ENCODE data around the gene STKLD1.
"Not testable (repeated sequence)": the region's sequence is repeated elsewhere in the genome, so short reads cannot be mapped to it uniquely, and the experiment has no call there.

STKLD1 gene

DNA sequence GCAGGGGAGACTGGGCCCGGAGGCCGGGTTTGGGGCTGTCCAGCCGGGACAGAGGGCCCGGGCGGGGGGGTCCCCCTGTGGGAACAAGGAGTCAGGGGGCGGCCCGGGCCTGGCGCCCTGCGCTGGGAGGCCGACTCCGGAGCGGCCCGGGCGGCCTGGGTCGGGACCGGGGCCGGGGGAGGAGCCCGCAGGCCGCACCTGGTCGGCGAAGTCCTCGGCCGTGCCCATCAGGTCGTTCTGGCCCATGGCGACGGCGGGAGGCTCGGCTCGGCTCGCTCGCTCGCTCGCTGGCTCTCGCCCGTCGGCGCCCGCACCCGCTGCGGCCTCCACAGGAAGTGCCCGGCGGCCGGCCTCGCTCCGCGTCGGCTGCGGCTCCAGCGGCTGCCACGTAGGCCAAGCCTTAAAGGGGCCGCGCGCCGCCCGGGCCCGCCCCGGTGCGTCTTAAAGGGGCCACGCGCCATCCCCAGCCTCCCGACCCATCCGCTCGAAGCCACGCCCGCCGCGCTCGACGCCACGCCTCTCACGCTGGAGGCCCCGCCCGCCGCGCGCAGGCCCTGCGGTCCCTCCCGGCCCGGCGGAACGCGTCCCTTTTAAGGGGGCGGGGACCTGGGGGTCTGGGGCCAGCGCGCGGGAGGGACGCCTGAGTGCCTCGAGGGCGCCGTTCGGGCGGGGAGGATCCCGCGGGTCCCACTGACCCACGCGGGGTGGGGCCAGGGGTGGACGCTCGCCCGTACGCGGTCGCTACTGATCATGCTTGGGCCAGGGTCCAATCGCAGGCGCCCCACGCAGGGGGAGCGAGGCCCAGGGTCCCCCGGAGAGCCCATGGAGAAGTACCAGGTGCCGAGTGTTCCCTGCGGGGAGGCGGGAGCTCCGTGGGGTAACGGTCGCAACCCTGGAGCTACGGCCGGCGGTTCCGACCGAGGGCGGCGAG is at the start of gene STKLD1, which contains the start of gene SURF4:
Gene STKLD1 (plus strand): TSS at position 643 of the 931 bp plus-strand sequence. CDS start 108 bp downstream, at position 751.
Gene SURF4 (minus strand): TSS at position 337 of the 931 bp plus-strand sequence. CDS start 91 bp downstream, at position 246.
- DNase-seq (ENCODE audit: low read depth, low spot score): peak; percentile 70

DNA sequence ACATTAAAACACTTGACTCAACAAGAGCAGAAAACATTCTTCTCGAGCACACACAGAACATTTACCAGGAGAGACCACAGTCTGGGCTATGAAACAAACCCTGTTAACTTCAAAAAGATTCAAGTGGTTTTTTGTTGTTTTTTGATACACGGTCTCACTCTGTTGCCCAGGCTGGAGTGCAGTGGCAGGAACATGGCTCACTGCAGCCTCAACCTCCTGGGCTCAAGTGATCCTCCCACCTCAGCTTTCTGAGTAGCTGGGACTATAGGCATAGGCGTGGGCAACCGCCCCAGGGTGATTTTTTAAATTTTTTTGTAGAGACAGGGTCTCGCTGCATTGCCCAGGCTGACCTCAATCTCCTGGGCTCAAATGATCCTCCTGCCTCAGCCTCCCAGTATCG is 49.1 kb upstream of the STKLD1 start:
- DNase-seq (ENCODE audit: low read depth, low spot score): not testable (repeated sequence)

DNA sequence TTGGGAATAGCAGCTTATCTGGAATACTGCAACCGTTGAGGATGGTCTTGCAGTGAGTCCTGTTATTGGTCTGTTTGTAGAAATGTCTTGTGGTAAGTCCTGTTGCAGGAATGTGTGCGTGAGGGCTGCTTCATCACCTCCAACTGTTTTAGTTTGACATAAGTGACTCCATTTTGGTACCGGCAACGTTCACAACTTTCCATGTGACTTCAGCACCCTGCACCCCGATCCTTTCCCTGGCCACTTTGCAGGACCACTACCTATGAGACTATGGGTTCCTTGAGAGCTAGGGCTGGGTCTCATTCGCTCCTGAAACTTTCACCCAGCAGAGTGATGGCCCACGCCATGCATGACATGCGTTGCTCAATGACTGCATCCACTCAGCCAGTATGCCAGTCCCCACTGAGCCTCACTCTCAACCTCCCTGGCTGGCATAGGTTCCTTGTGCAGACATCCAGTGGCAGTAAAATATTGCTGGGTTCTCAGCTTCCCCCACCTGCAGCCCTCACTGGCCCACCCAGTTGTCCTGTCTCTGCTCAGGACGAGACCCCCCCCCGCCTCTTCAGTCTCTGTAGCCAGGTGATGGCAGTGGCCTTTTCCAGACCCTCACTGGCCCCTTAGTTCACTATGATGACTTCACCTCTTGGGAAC is 48.2 kb upstream of the STKLD1 start:
- DNase-seq (ENCODE audit: low read depth, low spot score): no peak

DNA sequence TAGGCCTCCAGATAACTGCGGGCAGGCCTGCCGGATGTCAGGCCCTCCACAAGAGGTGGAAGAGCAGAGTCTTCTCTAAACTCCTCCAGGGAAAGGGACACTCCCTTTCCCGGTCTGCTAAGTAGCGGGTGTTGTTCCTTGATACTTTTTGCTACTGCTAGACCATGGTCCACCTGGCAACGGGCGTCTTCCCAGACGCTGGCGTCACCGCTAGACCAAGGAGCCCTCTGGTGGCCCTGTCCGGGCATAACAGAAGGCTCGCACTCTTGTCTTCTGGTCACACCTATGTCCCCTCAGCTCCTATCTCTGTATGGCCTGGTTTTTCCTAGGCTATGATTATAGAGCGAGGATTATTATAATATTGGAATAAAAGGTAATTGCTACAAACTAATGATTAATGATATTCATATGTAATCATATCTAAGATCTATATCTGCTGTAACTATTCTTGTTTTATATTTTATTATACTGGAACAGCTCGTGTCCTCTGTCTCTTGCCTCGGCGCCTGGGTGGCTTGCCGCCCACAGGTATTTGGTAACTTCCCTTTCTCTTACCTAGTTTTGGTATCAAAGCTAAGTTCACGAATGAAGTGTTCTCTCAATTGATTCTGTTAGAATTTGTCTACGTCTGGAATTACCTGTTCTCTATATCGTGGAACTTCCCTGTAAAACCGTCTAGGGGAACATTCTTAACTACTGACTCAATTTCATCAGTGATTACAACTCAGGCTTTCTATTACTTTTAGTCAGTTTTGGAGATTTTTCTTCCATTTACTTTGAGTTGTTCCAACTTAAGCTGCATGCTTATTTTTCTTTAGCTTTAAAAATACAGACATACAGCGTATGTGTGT is 46.6 kb upstream of the STKLD1 start:
- DNase-seq (ENCODE audit: low read depth, low spot score): not testable (repeated sequence)

DNA sequence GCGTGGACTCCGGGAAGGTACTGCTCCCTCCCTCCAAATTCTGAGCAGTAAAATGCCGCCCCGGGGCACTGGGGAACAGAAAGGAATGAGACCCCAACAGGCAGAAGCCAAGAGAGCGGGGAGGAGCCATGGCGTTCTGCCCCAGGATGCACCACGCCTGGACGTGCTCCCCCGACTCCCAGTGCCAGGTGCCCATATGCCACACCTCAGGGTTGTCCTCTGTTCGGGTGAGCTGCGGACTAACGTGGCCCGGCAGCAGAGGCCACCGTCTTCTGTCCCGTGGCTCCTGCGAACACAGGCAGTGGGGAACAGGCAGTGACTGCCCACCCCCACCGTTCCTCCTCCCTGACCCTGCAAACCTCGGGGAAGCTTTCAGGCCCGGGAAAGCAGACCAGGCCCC is 44.9 kb upstream of the STKLD1 start:
- DNase-seq (ENCODE audit: low read depth, low spot score): no peak

DNA sequence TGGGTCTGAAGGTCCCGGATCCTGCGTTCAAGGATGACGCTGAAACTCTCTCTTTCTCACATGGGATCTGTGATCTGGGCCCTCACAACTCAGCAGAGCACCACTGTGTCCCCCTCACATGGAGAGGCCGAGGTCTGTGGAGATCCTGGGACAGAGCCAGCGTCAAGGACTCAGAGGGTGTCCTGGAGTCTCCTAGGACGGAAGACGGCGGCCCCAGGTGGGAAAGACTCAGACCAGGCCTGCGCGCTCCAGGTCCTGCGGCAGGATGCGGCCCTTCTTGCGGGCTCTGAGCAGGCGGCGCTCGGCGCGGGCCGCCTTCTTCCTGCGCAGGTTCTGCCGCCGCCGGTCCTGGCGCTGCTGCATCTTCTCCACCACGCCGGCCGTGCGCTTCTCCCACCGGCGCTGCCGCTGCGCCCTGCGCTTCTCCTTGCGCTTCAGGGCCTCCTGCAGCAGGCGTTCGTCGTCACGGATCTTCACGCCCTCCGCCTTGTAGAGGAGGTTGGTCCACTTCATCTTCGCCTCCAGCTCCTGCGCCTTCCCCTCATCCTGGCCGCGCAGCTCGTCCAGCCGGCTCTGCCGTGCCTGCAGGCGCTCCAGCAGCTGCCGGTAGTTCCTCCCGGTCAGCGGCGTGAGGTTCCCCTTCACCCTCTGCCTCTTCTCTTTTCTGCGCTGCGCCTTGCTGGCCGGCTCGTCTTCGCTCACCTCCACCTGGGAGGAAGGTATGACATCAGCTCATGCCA is 44.4 kb upstream of the STKLD1 start:
- DNase-seq (ENCODE audit: low read depth, low spot score): no peak

DNA sequence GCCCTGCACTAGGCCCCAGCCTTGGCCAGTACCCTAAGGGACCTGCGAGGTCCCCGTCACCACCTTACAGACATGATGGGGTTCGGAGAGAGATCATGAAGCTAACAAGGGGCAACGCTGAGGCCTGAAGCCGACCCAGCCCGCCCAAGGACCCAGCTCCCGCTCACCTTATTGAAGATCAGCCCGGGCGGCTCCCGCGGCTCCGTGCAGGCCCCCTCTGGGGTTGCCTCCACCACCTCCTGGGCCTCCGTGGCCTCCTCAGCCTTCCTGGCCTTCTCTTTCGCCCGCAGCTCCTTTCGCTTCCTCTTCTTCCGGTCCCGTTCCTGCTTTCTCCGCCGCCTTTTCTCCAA is 43.8 kb upstream of the STKLD1 start:
- DNase-seq (ENCODE audit: low read depth, low spot score): no peak

DNA sequence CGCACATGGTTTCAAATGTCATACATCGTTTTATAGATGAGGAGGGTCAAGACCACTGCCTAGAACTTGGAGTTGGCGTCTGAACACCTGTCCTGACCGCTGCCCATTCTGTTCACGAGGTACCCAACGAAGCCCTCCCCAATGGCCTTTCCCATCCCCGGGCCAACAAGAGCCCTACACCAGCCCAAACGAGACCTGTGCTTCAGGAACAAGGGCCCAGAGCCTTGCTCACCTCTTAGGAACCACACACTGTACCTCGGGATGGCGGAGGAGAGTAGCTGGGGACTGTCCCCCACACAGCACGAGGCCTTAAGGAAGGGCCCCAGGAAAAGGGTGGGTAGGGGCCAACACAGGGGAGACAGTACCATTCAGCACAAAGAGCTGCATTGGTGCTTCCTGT is 43.2 kb upstream of the STKLD1 start:
- no peak for DNase-seq (ENCODE audit: low read depth, low spot score)

DNA sequence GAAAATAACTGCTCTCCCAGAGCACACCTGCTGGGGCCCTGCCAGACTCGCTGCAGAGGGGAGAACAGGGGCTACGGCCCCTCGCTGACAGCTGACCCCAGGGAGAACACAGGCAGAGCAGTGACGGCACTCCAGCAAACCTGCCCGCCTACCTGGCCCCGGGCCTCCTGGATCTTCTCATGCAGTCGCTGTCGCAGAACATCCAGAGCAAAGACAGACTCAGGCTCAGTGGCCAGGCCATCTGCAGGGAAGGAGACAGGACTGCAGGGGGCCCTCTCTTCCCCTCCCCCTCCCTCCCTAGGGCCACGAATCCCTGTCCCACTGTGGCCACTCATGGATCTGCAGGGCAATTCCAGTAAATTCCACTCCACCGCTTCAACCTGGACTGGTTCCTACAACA is 42.6 kb upstream of the STKLD1 start:
- no peak for DNase-seq (ENCODE audit: low read depth, low spot score)

DNA sequence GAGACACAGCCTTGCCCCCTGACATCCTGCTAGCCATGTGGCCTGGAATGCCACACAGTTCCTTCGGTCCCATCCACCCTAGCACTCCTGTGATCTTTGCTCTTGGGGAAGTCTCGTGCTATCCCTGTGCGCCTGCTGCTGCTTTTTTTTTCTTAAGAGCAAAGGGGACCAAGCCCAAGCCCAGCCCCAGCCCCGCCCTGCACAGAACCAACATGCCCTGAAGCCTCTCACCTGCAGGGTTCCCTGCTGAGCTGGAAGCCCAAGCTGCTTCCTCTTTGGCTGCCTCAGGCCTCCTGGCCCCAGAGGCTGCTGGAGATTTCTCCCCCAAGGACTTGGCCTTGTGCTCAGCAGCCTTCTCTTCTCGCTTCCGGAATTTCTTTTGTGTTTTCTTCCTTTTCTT is 42.0 kb upstream of the STKLD1 start:
- DNase-seq (ENCODE audit: low read depth, low spot score): no peak

DNA sequence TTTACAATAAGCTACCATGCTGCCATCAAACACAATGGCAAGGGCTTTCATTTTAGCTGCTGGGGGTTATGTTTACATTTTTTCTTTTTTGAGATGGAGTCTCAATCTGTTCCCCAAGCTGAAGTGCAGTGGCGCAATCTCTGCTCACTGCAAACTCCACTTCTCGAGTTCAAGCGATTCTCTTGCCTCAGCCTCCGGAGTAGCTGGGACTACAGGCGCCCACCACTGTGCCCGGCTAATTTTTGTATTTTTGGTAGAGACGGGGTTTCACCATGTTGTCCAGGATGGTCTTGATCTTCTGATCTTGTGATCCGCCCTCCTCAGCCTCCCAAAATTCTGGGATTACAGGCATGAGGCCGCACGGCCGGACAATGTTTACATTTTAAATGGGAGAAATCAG is 41.3 kb upstream of the STKLD1 start:
- DNase-seq (ENCODE audit: low read depth, low spot score): not testable (repeated sequence)

DNA sequence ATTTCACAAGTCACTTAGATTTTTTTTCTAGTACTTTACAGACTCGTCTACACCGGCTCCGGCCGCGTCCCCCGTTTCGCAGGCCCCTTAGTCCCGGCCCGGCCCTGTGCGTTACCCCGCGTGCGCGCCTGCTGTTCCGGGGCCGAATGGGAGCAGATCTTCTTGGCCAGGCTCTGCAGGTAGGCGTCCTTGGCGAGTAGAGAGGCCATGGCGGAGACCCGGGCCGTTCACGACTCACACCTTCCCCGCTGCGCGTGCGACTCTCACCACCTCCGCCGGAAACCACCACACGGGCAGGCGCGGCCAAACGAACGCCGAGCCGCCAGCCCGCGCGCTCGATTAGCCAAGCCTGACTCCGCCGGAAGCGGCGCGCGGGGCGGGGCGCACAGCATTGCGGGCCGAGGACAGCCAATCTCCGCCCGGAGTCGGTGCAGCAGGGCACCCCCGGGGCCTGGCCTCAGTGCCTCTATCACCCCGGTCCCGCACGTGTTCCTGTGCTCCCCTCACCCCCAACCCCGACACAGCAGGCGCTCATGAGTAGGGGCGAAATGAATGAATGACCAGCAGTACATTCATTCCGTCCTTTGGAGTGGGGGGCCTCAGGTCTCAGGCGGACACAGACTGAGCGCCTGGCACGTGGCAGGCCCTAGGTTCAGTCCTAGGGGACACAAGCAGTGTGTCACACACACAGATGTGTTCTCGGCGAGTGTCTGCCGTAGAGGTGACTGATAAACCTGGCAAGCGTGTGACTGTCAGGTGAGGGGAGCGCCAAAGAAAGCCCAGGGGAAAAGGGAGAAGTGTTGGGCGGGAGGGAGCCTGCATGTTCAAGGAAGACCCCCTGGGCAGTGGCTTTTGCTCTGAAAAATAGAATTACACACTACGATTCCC is 40.0 kb upstream of the STKLD1 start, which contains the start of gene SURF6:
Gene SURF6 (minus strand): TSS at position 265 of the 888 bp plus-strand sequence. CDS start 56 bp downstream, at position 209.
- DNase-seq (ENCODE audit: low read depth, low spot score): no peak

DNA sequence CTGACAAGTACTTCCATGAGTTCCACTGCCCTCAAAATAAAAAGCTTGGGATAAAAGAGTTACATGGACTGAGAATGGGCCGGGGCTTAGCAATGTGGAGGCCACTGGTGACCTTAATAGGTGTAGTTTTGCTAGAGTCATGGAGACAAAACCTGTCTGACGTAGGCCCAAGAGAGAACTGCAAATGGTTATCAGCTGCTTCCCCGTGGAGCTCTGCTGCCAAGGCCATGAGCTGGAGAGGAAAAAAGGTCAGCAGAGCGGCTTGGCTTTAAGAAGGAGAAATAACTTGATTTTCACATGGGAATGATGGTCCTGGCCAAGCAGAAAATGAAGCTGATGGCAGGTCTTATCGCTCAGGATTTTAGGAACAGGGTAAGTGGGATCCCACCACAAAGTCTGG is 36.5 kb upstream of the STKLD1 start:
- DNase-seq (ENCODE audit: low read depth, low spot score): no peak

DNA sequence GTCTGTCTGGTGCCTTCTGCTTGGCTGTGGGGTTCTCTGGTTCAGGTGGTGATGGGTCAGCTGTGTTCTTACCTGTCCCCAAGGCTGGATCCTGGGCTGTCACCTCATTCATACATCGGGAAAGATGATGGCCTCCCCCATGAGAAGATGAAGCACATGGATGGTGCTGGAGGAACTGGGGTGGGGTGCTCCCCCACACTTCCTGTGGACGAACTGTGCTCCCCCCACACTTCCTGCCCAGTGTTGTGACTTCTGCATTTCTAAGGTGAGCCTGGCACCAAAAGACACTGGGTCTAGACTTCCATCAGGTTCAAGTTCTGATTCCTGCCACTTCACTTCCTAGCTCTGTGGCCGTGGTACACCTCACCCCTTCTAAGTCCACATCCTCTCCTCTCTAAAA is 35.9 kb upstream of the STKLD1 start:
- DNase-seq (ENCODE audit: low read depth, low spot score): no peak

DNA sequence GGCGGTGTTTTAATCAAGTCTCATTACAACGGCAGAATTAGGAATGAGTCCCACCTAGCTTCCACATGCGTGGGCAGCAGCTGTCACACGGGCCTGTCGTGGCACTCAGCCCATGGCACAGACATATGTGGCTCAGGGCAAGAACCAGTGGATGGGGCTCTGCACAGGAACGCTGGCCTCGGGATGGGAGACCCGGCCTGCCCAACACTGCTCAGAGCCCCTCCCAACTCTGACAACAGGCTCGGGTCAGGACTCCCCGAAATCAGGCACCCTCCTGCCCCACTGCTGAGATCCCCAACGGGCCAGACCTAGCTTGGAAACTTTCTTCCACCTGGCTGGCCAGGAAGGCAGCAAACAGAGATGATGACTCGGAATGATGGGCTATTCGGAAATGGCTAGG is 35.2 kb upstream of the STKLD1 start:
- no peak for DNase-seq (ENCODE audit: low read depth, low spot score)

DNA sequence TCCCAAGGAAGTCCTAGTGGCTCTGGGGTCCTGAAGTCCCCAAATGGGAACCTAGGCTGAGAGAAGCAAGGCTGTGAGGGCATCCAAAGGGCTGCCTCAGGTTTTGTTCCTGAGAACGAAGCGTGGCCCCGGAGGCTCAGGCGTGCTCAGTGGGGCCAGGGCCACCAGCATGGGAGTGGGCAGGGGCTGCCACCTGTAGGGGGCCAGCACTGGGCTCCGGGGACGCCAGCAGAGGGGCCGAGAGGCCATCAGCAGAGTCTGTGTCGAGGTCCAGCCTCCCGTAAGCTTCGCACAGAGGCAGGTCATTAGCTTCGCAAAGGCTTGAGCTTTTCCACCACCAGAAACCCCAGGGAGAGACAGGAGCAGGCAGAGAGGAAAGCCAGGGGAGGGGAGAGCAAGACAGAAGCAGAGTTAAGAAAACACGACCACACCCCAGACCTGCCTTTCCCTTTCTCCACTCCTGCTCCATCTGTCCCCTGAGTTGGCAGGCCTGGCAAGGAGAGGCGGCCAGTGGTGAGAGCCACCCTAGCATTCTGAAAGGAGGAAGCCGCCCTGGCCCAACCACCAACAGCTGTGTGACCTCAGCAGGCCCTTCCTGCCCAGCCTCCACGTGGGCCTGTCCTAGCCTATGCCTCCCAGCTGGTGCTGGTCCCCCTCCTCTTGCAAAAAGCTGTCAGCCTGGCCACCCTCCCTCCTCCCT is 34.6 kb upstream of the STKLD1 start:
- no peak for DNase-seq (ENCODE audit: low read depth, low spot score)

DNA sequence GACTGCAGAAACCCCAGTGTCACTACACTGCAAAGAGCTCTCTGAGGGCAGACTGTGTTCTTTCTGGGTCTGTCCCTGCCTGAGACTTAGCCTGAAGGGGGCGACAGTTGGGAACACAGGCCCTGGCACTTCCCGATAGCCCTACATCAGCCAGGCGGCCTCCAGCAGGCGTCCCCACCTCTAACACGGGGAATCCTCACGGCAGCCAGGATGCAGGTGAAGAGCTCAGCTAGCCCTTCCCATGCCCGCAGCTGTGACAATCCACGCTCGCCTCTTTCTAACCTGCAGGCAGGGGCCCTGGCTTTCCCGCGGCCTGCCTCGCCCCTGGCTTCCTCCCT is 34.1 kb upstream of the STKLD1 start:
- no peak for DNase-seq (ENCODE audit: low read depth, low spot score)

DNA sequence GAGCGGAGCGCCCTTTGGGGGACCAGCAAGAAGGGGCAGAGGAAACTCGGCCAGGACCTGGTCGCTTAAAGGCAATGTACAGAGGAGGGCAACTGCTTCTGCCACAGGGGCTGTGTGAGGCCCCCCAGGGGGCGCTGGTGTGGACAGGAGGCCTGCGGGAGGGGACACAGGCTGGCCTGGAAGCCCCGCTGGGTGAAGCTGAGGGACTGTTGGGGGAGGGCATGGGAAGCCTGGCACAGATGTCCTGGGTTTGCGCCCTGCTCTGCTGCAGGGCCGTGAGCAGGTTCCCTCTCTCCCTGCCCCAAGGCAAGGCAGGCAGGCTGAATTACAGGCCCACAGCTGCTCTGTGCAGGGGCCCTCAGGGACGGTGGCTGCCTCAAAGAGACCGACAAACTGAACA is 33.6 kb upstream of the STKLD1 start:
- no peak for DNase-seq (ENCODE audit: low read depth, low spot score)

DNA sequence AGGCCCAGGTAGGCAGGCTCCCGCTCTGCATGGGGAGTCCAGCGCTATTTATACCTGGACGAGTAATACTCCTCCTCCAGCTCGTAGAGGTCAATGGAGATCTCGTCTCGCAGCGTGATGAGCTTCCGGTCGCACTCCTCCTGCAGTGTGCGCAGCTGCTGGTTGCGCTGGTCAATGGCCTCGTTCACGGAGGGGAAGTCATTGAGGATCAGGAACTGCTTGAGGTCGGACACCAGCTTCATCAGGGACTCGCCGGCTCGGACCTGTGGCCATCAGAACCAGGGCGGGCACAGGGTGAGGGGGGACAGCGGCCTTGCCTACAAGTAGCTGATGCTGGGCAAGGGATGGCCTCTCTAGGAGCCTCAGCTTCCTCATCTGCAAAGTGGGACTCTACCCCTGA is 32.1 kb upstream of the STKLD1 start:
- no peak for DNase-seq (ENCODE audit: low read depth, low spot score)

DNA sequence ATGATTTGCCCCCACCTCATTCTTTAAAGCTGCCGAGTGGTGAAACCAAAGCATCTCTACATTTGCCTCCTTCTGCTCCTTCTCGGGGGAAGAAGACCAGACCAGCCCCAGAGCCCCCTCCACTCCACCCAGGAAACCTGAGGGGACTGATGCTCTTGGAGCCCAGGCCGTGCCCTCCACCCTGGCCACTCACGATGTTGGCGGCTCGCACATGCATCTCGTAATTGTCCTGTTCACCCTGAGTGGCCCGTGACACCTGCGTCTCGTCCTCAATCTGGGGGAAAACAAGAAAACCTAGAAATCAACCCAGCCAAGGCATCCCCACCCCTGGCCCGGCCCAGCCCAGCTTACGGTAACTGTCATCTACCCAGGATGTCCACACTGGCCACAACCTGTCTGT is 31.2 kb upstream of the STKLD1 start:
- no peak for DNase-seq (ENCODE audit: low read depth, low spot score)

All from iPS DF 19.7 (cell line).